HAP-1 (cell line): ENCODE data around the gene CEP131.

Source experiments
- DNase-seq, 2 experiments: peaks; one replicate each; pipeline ENCODE4 v3.0.0-alpha.2; 2016 to 2020; ENCODE audit warnings: low spot score in 2 of 2
- H3K27me3 ChIP-seq: fragments of 250-450 bp; sonication (Bioruptor Pico); 2 replicates; pipeline ENCODE4 v1.5.1; 2020; ENCODE audit warnings: low read depth, mild to moderate bottlenecking, moderate library complexity
- H3K36me3 ChIP-seq: fragments of 250-450 bp; sonication (Bioruptor Pico); replicated peaks from 2 replicates; pipeline ENCODE4 v1.5.1; 2020; ENCODE audit warnings: mild to moderate bottlenecking
- H3K4me1 ChIP-seq: fragments of 250-450 bp; sonication (Bioruptor Pico); 2 replicates; pipeline ENCODE4 v1.5.1; 2020; ENCODE audit warnings: mild to moderate bottlenecking
- H3K4me3 ChIP-seq: fragments of 250-450 bp; sonication (Bioruptor Pico); 2 replicates; pipeline ENCODE4 v1.5.1; 2020; ENCODE audit warnings: mild to moderate bottlenecking, moderate library complexity
- H3K9me3 ChIP-seq: fragments of 250-450 bp; sonication (Bioruptor Pico); 2 replicates; pipeline ENCODE4 v1.5.1; 2020; ENCODE audit warnings: mild to moderate bottlenecking, moderate library complexity
- in situ Hi-C: fragments of 300-500 bp; cut with MboI; formaldehyde crosslinking; loops from 3 replicates; pipeline ENCODE4 v1.14.3; 2020; ENCODE audit warnings: low sequenced_read_pairs, inconsistent platforms, mixed read lengths

The CEP131 gene

DNA sequence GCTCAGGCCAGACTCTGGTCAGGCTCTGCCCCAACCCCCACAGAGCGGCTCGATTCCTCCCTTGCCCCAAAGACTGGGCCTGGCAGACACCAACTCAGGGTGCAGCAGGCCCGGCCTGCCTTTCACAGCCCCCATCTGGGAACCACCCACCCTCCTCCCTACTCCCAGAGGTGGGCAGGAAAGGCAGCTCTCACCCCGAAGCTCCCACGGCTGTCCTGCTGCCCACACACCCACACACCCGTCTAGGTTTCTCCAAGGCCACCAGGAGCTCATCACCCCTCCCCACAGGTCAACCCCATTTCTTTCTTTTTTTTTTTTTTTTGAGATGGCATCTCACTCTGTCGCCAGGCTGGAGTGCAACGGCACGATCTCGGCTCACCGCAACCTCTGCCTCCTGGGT, 3.8 kb downstream of the CEP131 start:
- H3K36me3 ChIP-seq: no peaks in the 10 kb centered on the region; the same call in 1 of the 2 replicates
- no peaks in the 10 kb centered on the region for H3K27me3 ChIP-seq
- peaks cover 6% of the 10 kb centered on the region for H3K4me1 ChIP-seq
- in situ Hi-C loops: no loop called here
- H3K9me3 ChIP-seq: no peaks in the 10 kb centered on the region; the same call in 1 of the 2 replicates
- no peak for DNase-seq
- no peak overlapping the region for H3K4me3 ChIP-seq

DNA sequence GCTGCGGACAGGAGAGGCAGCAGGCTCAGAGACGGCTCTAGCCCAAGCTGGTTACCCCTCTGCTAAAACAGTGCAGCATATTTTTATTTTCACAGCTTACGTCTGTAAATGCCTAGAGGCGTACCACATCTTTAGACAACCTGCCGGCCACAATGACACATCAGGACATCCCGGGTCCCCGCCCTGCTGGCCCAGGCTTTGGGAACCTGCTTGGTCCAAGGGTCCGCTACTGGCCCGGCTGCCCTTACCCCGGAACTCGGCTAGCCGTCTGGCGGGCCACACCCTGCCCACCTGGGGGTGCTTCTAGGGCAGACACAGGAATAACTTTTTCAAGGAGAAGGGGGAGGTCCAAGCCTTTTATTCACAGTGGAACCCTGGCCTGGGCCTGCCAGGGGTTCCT, 4.3 kb downstream of the CEP131 start:
- Histone ChIP-seq H3K9me3 (no peaks in the 10 kb centered on the region), H3K36me3 (no peaks in the 10 kb centered on the region; the same call in 1 of the 2 replicates), H3K27me3 (no peaks in the 10 kb centered on the region), H3K4me1 (peaks cover 3% of the 10 kb centered on the region), H3K4me3 (no peak overlapping the region)
- no peak for DNase-seq
- in situ Hi-C loops: no loop called here

- Histone ChIP-seq H3K4me3 (no peak overlapping the region), H3K36me3 (no peaks in the 10 kb centered on the region; the same call in 1 of the 2 replicates), H3K27me3 (no peaks in the 10 kb centered on the region), H3K9me3 (no peaks in the 10 kb centered on the region), H3K4me1 (no peaks in the 10 kb centered on the region)
- in situ Hi-C loops: no loop called here
- no peak for DNase-seq
Observed at GRCh38 chr17:81217491-81217890, 5.3 kb downstream of the CEP131 start.

DNA sequence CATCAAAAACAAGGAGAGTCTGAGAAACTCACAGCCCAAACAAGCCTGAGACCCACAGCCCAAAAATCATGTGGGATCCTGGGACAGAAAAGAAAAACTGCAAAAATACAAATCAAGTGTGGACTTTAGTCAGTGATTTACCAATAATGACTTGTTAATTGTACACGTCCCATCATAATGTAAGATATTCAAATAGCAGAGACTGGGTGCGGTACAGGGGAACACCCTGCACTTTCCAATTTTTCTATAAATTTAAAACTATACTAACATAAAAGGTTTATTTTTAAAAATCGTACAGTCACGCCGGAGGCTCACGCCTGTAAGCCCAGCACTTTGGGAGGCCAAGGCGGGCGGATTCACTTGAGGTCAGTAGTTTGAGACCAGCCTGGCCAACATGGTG, 8.8 kb downstream of the CEP131 start:
- no peaks in the 10 kb centered on the region for H3K4me1 ChIP-seq
- no peaks in the 10 kb centered on the region for H3K9me3 ChIP-seq
- H3K36me3 ChIP-seq: no peaks in the 10 kb centered on the region; the same call in 1 of the 2 replicates
- H3K4me3 ChIP-seq: no peak overlapping the region
- H3K27me3 ChIP-seq: no peaks in the 10 kb centered on the region
- DNase-seq: no peak
- in situ Hi-C loops: no loop called here

GRCh38 chr17:81212365-81212764, 10.4 kb downstream of the CEP131 start:
- in situ Hi-C loops: no loop called here
- no peaks in the 10 kb centered on the region for H3K4me1 ChIP-seq
- no peaks in the 10 kb centered on the region; the same call in none of the 2 replicates for H3K36me3 ChIP-seq

GRCh38 chr17:81210868-81211267, 11.9 kb downstream of the CEP131 start:
- H3K9me3 ChIP-seq: no peaks in the 10 kb centered on the region
- H3K36me3 ChIP-seq: no peaks in the 10 kb centered on the region; the same call in none of the 2 replicates
- in situ Hi-C loops: no loop called here
- no peak overlapping the region for H3K4me3 ChIP-seq
- H3K4me1 ChIP-seq: no peaks in the 10 kb centered on the region
- no peak for DNase-seq
- no peaks in the 10 kb centered on the region for H3K27me3 ChIP-seq

More at GRCh38 chr17:81212365-81212764, 10.4 kb downstream of the CEP131 start:
- Histone ChIP-seq H3K4me3 (no peak overlapping the region), H3K27me3 (no peaks in the 10 kb centered on the region), H3K9me3 (no peaks in the 10 kb centered on the region)
- DNase-seq: no peak

- Histone ChIP-seq H3K36me3 (no peaks in the 10 kb centered on the region; the same call in 1 of the 2 replicates), H3K9me3 (no peaks in the 10 kb centered on the region), H3K27me3 (no peaks in the 10 kb centered on the region), H3K4me1 (no peaks in the 10 kb centered on the region), H3K4me3 (no peak overlapping the region)
- DNase-seq: no peak
- in situ Hi-C loops: no loop called here
Observed at GRCh38 chr17:81210466-81210865, 12.3 kb downstream of the CEP131 start.

DNA sequence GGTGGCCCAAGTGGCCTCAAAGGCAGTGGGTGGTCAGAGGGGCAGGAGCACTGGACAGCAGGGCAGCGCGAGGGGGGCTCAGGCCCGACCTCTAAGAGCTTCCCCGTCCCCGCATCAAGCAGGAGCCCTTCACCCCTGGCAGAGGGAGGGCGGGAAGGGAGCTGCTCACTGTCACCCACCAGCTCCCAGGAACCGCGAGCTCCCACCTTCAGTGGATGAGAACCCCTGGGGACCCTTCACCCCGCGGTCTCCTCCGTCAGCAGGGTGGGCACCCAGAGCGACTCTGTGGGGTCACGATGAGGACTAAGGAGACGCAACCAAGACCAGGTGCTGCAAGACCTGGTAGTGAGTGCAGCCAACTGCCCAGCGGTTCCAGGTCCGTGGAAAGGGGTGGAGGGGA, 13.6 kb downstream of the CEP131 start:
- in situ Hi-C loops: no loop called here
- no peak overlapping the region for H3K4me3 ChIP-seq
- H3K27me3 ChIP-seq: no peaks in the 10 kb centered on the region
- H3K4me1 ChIP-seq: no peaks in the 10 kb centered on the region
- H3K9me3 ChIP-seq: no peaks in the 10 kb centered on the region
- DNase-seq: no peak
- no peaks in the 10 kb centered on the region; the same call in 1 of the 2 replicates for H3K36me3 ChIP-seq

DNA sequence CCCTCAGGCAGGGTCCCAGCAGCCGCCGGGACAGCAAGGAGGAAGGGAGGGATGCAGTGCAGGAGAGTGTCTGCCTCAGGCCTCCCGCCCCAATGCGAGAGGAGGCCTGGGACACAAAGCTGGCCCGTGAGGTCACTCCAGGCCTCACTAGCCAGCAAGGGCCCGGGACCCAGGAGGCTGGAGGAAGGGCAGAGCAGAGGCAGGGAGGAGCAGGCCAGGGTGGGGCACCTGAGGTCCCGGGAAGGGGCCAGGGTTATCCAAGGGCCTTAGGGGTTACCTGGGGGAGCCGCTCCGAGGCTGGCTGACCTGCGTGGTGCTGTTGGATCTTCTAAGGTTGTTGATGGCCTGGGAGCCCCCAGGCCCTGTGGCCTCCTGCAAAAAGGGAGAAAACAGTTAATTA, 14.1 kb downstream of the CEP131 start:
- no peaks in the 10 kb centered on the region for H3K9me3 ChIP-seq
- H3K4me1 ChIP-seq: no peaks in the 10 kb centered on the region
- no peak for DNase-seq
- H3K27me3 ChIP-seq: no peaks in the 10 kb centered on the region
- H3K4me3 ChIP-seq: no peak overlapping the region
- in situ Hi-C loops: no loop called here
- H3K36me3 ChIP-seq: no peaks in the 10 kb centered on the region; the same call in 1 of the 2 replicates

- DNase-seq: no peak
- in situ Hi-C loops: no loop called here
- Histone ChIP-seq H3K9me3 (no peaks in the 10 kb centered on the region), H3K4me3 (no peak overlapping the region), H3K4me1 (no peaks in the 10 kb centered on the region), H3K27me3 (no peaks in the 10 kb centered on the region), H3K36me3 (no peaks in the 10 kb centered on the region; the same call in 1 of the 2 replicates)
Observed at GRCh38 chr17:81207610-81208581, 14.9 kb downstream of the CEP131 start.

- in situ Hi-C loops: no loop called here
- Histone ChIP-seq H3K36me3 (no peaks in the 10 kb centered on the region; the same call in 1 of the 2 replicates), H3K4me3 (no peak overlapping the region), H3K4me1 (no peaks in the 10 kb centered on the region), H3K9me3 (no peaks in the 10 kb centered on the region), H3K27me3 (no peaks in the 10 kb centered on the region)
- DNase-seq: no peak
Observed at GRCh38 chr17:81206657-81207056, 16.1 kb downstream of the CEP131 start.

DNA sequence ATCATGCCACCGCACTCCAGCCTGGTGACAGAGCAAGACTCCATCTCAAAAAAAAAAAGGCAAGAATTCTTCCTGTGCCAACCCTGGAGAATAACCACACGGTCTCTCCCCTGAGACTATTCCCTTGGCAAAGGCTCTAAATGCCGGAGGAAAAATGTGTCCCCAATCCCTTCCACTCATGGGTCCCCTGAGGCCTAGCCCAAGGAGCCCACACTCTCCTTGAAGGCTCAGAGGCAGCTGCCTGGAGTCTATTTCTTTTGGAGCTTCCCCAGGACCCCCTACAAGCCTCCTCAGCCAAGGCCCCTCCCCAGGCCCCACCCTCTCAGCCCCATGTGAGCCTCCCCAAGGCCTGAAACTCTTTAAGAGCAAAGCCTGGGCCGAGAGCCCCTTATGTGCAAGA, 16.6 kb downstream of the CEP131 start:
- H3K4me3 ChIP-seq: no peak overlapping the region
- H3K36me3 ChIP-seq: no peaks in the 10 kb centered on the region; the same call in 1 of the 2 replicates
- no peaks in the 10 kb centered on the region for H3K27me3 ChIP-seq
- no peaks in the 10 kb centered on the region for H3K9me3 ChIP-seq
- in situ Hi-C loops: no loop called here
- no peak for DNase-seq
- H3K4me1 ChIP-seq: no peaks in the 10 kb centered on the region

- no peak for DNase-seq
- in situ Hi-C loops: no loop called here
- Histone ChIP-seq H3K4me3 (no peak overlapping the region), H3K9me3 (no peaks in the 10 kb centered on the region), H3K4me1 (no peaks in the 10 kb centered on the region), H3K36me3 (peaks cover 1% of the 10 kb centered on the region; the same call in 1 of the 2 replicates), H3K27me3 (no peaks in the 10 kb centered on the region)
Observed at GRCh38 chr17:81204578-81204977, 18.2 kb downstream of the CEP131 start.

DNA sequence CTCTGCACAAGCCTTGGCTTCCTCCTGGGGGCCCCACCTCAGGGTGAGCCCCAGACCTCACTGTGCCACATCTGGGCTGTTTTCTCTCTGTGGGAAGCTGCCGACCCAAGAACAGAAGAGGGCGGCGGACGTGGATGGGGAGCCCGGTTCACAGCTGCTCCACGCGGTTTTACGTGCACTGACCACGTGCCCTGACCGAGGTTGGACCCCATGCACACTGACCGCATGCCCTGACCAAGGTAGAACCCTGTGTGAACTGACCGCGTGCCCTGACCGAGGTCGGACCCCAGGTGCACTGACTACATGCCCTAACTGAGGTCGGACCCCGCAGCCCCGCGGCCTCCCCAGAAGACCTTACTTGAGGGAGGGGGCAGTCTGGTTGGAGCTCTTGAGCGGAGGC, 19.6 kb downstream of the CEP131 start:
- DNase-seq: no peak
- Histone ChIP-seq H3K9me3 (no peaks in the 10 kb centered on the region), H3K27me3 (no peaks in the 10 kb centered on the region), H3K4me1 (no peaks in the 10 kb centered on the region), H3K36me3 (peaks cover 2% of the 10 kb centered on the region; the same call in 1 of the 2 replicates), H3K4me3 (no peak overlapping the region)
- in situ Hi-C loops: no loop called here
